Activated naive CD4-positive, alpha-beta T cell treated with Interleukin-2 at 50 U/mL for 16 hours (primary cell): ENCODE data around the gene CACNA1I.

ENCODE experiments used
- DNase-seq: peaks from one replicate; pipeline ENCODE4 v3.0.0-alpha.2; 2020

Gene CACNA1I

DNA sequence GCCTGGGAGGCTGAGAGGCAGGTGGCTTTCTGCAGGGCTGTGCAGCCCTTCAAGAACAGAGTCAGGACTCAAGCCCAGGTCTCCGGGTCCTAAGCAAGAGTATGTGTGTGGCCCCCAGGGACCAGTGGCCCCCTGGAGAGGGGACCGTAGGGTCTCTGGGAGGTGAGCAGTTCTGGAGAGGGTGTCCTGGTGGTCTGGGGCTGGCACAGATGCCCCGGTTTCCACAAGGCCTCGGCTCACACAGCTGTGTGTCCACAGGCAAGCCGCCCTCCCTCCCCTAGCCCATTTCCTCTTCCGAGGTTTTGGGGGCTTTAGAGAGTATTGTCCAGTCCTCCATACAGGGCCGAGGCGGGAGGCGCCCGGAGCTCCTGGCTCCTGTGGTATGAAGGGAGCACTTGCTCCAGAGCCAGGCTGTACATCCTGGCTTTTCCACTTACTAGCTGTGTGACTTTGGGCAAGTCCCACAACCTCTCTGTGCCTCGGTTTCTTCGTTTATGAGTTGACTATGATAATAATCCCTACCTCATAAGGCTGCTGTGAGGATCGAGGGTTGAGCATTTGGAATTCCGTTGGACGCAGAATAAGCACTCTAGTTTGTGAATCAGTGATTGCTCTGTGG, 34.6 kb upstream of the CACNA1I start:
- no peak for DNase-seq

DNA sequence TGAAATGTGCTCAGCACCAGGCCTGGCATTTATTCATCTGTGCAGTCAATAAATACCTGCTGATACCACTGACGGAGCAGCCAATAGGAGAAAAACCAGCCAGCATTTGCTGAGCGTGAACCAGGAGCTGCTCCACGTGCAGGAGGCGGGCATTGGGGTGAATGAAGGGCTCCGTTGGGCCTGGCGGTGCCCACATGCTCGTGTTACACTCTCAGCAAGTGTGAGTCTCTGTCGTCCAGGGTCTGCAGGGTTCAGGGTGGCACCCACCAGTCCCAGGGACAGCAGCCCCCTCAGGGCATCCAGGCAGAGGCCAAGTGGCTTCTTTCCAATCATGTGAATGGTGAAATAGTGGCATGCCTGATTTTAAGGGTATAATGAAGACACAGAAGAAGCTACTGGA, 33.8 kb upstream of the CACNA1I start:
- no peak for DNase-seq

DNA sequence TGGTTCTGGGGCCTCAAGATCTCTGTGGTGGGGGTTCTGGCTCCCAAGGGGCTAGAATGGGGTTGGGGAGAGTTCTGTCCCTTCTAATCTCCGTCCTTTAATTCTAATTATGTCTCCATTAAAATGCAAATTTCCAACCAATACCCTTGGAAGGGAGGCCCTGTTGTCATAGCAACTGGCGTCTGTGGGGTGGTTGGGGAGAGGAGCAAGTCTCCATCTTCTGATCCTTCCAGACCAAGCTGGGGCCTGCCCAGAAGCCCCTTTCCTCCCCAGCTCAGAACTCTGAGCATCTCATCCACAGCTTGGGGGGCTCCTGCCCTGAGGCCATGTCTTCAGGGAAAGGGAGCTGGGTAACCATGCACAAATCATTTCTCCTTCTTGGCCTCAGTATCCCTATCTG, 32.6 kb upstream of the CACNA1I start:
- no peak for DNase-seq

DNA sequence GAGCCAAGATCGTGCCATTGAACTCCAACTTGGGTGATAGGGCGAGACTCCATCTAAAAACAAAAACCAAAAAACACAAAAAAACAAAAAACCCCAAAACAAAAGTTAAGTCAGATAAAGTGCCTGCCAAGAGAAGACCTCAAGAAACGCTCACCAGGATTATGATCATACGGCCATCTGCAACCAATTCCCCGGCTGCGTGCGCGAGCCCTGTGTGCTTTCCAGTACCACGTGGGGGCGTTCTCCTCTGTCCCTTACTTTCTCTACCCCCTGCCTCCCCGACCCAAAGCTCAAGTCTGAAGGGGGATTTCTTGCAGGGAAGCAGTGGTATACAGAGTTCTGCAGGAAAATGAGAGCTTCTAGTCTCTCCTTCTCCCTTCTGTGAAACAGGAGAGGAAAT, 27.5 kb upstream of the CACNA1I start:
- DNase-seq = no peak

DNA sequence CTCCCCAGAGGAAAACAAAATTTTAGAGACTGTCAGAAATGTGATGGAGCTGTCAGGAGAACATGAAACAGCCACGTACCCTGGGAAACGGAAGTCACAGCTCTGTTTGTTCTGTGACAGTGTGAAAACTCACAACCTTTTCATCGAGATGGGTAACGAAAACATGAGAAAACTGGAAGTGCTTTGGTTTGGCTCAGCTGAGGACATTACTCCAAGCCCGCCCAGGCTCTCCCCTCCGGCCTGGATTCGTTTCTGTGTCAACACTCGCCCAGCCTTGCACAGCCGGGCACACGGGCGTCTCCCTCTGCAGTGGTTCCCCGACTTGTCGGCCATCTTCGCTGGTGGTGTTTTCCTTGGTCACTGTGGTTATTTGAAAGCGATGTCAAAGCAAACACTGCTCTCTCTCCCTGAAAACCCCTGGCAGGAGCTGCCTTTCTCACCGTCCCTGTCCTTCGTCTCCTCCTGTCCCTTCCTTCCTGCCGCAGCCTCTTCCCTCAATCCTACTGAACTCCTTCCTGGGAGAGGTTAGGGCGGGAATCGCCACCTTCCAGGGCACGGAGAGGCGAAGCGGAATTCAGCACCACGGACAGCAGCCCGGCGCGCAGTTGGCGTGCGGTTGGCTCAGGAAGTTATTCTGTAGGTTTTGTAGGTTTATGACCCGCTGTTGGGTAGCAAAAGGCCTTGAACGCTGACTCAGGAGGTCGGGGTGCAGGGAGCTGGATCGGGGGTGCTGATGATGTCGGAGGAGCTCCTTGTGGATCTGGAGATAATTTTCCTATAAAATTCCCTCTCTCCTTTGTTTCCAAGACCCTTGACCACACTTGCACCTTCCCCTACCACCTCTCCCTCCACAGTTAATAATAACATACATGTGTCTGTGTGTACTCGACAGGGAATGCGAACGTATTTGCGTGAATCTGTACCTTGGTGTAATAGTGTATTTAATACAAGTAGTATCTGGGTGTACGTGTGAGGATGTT, 24.9 kb upstream of the CACNA1I start:
- DNase-seq = peak; percentile 69

DNA sequence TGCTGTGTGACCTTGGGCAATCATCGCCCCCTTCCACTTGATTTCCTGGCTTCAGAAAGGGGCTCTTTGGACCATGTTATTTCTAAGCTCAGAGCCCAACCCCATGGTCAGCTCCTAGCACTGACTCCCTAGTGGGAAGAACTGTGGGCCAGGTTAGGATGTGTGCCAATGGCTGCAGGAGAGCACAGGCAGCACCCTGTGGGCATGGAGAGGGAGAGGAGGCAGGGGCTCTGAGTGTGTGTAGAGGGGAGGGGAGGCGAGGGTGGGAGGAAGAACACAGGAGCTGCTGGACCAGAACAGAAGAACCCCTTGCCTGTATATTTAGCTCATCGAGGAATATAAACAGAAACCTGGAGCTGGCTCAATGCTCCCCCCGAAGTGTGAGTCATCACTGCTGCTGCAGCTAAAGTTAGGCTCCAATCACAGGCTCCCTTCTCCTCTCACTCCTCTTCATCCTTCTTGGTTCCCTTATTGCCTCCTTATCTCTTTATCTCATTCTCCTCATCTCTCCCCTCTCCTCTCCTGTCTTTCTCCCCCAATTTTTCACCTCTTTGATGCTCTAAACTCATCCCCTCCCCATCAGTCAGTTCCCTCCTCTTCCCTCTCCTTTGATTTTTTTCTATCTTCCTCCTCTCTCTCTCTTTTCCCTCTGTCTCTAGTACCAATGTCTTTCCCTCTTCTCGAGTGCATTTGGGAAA, 23.5 kb upstream of the CACNA1I start:
- no peak for DNase-seq

DNA sequence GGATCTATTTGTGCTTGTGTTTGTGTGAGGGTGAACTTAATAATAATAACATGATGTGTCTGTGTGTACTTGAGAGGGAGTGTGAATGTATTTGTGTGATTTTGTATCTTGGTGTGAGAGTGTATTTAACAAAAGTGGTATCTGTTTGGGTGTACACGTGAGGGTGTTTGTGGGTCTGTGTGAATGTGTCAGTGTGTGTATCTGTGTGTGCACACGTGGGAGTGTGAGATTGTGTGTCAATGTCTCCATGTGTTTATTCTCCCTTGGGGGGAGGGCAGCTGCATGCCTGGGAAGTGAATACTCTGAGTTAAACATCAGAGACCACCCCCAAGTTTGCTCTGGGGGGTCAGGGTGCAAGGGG, 23.0 kb upstream of the CACNA1I start:
- DNase-seq = no peak

DNA sequence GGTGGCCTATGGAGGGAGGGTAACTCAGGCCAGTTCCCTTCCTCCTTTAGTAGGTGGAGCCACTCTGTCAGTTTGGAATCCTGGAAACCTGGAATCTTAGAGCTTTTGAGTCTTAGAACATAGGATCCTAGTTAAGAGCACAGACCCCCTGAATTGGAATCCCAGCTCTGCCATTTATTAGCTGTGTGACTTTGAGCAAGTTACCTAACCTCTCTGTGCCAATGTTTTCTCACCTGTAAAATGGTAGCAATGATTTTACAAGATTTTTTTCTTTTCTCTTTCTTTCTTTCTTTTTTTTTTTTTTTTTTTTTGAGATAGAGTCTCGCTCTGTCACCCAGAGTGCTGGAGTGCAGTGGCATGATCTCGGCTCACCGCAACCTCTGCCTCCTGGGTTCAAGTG, 17.1 kb upstream of the CACNA1I start:
- no peak for DNase-seq

DNA sequence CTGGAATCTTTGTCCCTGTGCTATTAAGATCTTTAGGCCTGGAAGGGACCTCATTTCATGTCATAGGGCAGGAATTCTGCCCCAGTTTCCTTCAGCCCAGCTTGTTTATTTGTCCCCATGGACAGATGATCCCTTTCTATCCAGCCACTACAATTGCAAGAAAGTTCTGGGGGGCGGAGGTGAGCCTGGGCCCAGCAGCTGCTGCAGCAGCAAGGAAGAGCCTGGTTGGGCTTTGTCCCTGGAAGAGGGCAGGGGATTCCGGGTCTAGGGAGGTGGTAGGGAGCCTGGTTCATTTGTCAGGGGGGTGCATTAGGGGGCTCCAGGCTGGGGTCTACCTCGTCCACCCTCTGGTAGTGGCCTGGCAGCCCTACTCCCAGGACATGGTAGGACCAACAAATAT, 16.4 kb upstream of the CACNA1I start:
- DNase-seq = no peak

DNA sequence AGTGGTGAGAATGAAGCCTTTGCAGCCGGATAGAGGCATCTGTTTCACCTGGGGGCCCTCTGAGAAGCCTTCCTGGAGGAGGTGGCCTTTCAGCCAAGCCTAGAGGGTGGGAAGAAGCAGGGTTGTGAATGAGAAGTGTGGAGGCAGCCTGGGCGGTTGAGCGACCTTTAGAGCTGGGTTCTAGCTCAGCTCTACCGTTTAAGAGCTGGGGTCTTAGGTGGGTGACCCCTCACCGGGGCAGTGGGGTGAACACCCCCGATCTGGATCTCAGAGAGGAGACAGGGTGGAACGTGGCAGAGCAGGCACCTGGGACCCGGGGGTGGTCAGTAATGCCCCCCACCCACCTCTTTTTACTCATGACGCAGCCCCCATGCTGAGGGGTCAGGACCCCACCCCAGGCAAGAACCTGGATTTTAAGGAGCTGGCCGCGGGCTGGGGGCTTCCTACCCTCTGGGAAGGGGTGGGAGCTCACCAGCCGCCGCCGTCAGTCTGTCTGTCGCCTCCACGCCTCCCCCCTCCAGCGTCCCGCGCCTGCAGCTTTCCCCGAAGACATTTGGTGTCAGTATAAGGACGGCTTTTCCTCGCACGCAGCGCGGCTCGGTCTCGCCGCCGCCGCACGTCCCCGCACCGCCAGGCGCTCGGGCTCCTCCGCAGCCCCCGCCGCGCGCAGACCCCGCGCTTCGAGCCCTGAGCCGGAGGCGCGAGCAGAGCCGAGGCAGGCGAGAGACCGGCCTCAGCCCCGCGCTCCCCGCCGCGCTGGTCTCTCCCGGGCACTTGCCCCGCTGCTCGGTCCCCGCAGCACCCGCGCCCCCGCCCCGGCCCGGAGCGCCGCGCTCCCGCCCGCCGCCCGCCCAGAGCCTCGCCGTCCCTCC, 13.3 kb upstream of the CACNA1I start:
- peak; percentile 50 for DNase-seq

DNA sequence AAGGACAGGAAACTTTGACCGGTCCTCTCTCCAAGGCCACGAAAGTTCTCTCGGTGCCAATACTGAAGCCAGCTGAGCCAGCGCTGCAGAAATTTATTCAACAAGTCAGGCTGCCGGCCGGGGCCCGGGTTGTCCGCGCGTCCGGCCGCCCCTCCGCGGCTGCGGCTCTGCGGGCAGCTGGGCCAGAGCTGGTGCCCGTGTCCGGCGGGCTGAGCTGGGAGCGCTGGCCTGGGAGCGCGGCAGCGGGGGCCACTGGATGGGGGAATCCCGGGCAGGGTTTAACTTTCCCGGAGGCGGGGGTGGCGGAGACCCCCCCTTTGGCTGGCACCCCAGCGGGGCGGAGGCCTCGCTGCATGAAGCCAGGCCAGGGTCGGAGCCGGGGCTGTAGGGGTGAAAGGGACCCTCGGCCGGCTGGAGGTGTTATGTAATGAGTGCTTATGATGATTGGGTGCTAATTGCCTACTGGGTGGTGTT, 12.3 kb upstream of the CACNA1I start:
- no peak for DNase-seq

DNA sequence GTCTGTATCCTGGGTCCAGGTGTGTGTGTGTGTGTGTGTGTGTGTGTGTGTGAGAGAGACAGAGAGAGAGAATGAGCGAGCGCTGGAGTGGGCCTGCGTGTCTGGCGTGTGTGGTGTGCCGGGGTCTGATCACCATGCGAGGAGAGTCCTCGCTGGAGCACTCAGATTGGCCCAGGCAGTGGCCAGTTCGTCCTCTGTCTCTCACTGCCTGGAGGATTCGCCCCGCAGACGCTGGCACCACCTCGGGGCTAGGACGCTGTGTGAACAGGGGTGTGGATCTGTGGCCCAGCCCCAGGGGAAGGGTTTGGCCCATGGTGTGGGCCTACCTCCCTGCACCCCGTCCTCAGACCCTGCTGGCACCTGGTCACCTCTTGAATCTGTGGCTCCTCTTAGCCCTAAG, 11.6 kb upstream of the CACNA1I start:
- DNase-seq = no peak

DNA sequence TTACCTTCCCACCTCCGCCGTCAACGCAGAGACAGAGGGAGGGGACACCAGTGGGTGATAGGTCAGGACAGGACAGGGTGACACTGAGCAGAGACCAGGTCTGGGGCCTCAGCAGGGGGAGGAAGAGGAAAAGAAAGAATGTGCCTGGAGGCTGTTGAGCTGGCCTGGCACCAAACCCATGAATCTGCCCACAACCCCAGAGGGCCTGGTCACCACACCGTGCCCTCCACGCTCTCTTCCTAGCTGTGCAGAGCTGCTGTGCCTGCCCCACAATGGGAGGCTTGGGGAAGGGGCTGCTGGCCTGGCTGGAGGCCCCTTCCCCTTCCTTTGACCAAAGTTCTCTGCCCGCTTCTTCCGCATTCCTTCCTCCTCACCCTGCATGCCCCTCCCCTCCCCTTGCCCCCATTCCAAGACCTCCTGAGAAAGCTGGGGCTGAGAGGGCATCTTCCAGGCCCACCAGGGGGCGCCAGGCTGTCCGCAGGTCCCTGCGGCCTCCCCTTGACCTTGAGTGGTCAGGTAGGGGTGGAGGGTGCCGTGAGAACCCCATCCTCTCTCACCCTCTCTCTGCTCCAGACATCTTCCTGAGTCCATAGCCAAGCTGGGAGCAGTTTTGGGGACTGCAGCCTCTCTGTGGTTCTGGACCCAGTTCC, 11.0 kb upstream of the CACNA1I start:
- no peak for DNase-seq

DNA sequence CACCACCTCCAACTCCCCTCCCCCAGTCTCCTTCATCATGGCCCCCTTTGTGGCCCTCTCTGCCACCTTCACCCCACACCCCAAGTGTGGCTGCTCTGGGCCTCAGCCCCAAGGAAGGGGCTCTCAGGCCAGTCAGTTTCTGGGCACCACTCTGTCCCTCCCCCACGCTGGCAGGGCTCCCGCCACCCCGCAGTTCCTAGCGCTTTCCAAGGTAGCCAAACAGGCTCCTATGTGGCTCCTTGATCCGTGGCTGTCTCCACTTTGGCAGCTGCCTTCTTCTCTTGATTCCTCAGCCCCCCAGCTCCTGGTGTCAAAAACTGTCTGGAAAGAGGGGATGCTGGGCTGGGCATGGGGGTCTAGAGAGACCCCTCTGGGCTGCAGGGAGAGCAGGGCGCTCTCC, 10.4 kb upstream of the CACNA1I start:
- DNase-seq = no peak

DNA sequence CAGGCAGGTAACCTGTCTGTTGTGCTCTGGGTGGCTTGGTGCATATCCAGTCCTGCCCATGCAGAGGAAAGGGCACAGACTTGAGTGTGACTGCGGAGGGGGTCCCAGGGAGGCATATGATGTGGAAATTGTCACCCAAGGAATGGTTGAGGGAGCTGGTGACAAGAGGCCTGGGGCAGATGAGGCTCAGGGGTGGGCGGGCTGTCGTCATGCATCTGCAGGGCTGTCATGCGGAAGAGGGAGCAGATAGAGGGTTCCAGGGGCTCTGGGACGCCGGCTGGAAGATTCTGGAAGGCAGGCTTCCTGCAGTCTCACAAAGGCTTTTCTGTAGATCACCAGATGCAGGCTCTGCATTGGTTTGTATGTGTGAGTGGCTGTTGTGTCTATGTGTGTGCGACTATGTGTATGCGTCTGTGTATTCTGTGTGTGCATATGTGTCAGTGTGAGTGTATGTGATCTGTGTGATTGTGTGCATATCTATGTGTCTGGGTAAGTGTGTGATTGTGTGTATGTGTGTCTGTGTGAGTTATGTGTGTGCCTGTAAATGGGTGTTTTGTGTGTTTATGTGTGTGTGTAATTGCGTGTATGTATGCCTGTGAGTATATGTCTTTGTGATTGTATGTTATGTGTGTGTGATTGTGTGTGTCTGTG, 7.6 kb upstream of the CACNA1I start:
- DNase-seq = no peak

DNA sequence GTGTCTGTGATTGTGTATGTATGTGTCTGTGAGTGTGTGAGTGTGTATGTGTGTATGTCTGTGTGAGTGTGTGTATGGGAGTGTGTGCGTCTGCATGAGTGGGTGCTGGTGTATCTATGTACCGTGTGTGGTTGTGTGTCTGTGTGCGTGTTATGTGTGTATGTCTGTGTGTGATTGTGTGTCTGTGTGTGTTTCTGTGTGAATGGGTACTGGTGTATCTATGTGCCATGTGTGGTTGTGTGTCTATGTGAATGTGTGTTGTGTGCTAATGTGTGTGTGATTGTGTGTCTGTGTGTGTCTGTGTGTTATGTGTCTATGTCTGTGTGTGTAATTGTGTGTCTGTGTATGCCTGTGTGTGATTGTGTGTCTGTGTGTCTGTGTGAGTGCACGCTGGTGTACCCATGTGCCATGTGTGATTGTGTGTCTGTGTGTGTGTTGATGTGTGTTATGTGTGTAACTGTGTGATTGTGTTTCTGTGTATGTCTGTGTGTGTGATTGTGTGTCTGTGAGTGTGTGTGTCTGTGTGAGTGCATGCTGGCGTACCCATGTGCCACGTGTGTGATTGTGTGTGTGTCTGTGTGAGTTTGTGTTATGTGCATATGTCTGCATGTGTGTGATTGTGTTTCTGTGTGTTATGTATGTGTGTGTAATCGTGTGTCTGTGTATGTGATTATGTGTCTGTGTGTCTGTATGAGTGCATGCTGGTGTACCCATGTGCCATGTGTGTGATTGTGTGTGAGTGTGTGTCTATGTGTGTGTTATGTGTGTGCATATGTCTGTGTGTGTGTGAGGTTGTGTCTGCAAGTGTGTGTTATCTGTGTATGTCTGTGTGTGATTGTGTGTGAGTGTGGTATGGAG, 6.8 kb upstream of the CACNA1I start:
- DNase-seq = no peak

DNA sequence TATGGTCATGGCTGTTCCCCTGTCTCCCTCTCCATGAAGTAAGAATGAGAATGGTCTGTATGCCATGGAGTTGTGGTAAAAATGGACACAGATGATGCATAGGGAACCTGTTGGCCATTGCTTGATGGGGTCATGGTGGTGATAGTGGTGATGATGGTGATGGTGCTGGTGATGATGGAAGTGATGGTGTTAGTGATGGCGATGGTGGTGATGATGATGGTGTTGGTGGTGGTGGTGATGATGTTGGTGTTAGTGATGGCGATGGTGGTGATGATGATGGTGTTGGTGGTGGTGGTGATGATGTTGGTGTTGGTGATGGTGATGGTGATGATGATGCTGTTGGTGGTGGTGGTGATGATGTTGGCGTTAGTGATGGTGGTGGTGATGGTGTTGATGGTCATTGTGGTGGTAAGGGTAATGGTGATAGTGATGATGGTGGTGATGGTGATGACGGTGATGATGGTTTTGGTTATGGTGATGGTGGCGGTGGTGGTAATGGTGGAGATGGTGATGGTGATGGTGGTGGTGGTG, 5.1 kb upstream of the CACNA1I start:
- DNase-seq = no peak

DNA sequence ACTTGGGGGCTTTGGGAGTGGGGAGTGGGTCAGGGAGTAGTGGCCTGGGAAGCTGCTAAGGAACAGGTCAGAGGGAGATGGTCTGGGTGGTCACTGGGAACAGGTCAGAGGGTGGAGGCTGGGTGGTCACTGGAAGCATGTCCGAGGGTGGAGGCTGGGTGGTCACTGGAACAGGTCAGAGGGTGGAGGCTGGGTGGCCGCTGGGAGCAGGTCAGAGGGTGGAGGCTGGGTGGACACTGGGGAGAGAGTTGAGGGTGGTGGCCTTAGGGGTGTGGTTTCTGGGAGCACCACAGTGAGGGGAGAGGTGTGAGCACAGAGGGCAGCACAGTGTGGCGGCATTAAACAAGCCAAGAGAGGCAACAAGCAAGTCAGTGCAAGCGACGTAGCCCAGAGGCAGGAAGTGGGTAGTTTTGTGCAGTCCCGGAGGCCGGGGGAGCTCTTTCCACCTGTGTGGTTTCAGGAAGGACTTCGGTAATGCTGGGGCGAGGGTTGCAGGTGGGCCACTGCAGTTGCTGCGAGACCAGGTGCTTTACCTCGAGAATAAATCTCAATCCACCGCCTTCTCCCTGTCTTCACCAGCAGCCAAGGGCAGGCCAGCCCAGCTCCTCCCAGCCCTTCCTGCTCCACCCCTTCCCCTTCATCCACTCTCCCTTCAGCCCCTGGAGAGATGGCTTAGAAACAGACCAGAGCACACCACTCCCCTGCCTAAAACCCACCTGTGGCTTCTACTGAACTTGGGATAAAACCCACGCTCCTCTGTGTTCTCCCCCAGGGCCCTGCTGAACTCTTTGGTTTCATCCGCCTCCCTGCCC, 3.2 kb upstream of the CACNA1I start:
- peak; percentile 30 for DNase-seq

DNA sequence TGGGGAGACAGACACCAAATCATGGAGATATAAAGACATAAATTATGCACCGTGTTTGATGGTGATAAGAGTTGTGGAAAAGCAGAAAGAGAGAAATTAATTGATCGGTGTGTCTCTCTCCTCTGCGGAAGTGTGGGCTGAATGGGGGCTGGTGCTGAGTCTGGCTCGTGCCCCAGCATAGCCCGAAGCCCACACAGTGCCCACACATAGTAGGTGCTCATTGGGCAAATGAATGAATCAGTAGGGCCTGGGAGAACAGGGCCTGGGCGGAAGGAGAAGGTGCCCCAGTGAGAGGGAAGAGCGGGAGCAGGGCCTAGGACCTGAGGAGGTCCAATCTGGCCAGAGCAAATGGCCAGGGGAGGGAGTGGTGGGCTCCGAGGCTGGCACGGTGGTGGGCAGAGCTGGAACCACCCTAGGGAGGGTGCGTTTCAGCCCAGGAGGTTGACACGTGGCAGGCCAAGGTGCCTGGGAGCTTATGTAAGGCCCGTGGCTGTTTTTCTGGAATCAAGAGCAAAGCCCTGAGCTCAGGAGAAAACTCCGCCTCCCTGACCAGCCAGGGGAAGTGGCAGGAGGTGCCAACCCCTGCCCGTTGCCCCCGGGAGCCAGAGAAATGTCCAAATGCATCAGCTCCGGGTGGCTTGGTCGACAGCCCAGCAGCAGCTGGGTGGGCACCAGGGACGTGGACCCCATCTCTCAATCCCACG, 2.1 kb upstream of the CACNA1I start:
- no peak for DNase-seq
